Measurements from ENCODE around the gene MSI2. TPM values are rescaled to one million over a fixed set of nuclear protein-coding genes. Genes with fewer than 3 reads are reported as not detected.

Gene MSI2
- total RNA-seq, 1 experiment from 2014 or later: 174 TPM

- no peak for TF ChIP-seq CTCF (IDR thresholded peaks at IDR 0.05; ENCODE audit: insufficient read depth in 1 of 2, low read depth in 1 of 2, low read length in 1 of 2, severe bottlenecking in 1 of 2, unreplicated experiment in 1 of 2)
- H3K4me1 Mint-ChIP-seq (ENCODE audit: low read depth, unreplicated experiment): no peaks in the 10 kb centered on the region
- Histone ChIP-seq H3K4me1 (no peaks in the 10 kb centered on the region), H3K4me3 (ENCODE audit: low read depth, low read length) (no peak overlapping the region), H3K9me3 (peaks cover 6% of the 10 kb centered on the region; the same call in 1 of the 2 replicates), H3K27me3 (replicated peaks; ENCODE audit: control insufficient read depth, insufficient read depth, low read length) (0 out of 2 replicates have a peak, but pooled peaks cover 2% of the 10 kb centered on the region), H3K36me3 (ENCODE audit: control insufficient read depth, insufficient read depth, low read length) (no peaks in the 10 kb centered on the region)
- intact Hi-C loops (cut with micrococcal nuclease; ENCODE audit: unreplicated experiment): no loop called here
- no peak overlapping the region for H3K4me3 Mint-ChIP-seq (ENCODE audit: unreplicated experiment)
- H3K9me3 Mint-ChIP-seq (ENCODE audit: unreplicated experiment): no peaks in the 10 kb centered on the region
- no peak overlapping the region for H3K27ac Mint-ChIP-seq (ENCODE audit: unreplicated experiment)
- H3K36me3 Mint-ChIP-seq (ENCODE audit: insufficient read depth, unreplicated experiment): no peaks in the 10 kb centered on the region
- CTCF ChIA-PET: no interaction called here
- peaks cover 36% of the 10 kb centered on the region for H3K27me3 Mint-ChIP-seq (ENCODE audit: insufficient read depth, unreplicated experiment)
- no peak for DNase-seq
- POLR2A ChIA-PET: no interaction called here
- no TSS peak for BruUV-seq (replicated peaks)
Measured at GRCh38 chr17:57714665-57715180, 458.4 kb downstream of the MSI2 start.

GRCh38 chr17:57715981-57716380 is 459.7 kb downstream of the MSI2 start:
- Mint-ChIP-seq H3K36me3 (ENCODE audit: insufficient read depth, unreplicated experiment) (no peaks in the 10 kb centered on the region), H3K4me3 (ENCODE audit: unreplicated experiment) (no peak overlapping the region), H3K9me3 (ENCODE audit: unreplicated experiment) (no peaks in the 10 kb centered on the region), H3K27ac (ENCODE audit: unreplicated experiment) (no peak overlapping the region), H3K4me1 (ENCODE audit: low read depth, unreplicated experiment) (no peaks in the 10 kb centered on the region), H3K27me3 (ENCODE audit: insufficient read depth, unreplicated experiment) (peaks cover 35% of the 10 kb centered on the region)
- Histone ChIP-seq H3K27me3 (replicated peaks; ENCODE audit: control insufficient read depth, insufficient read depth, low read length) (0 out of 2 replicates have a peak, but pooled peaks cover 2% of the 10 kb centered on the region), H3K4me1 (no peaks in the 10 kb centered on the region), H3K9me3 (peaks cover 6% of the 10 kb centered on the region; the same call in 1 of the 2 replicates), H3K4me3 (ENCODE audit: low read depth, low read length) (no peak overlapping the region), H3K36me3 (ENCODE audit: control insufficient read depth, insufficient read depth, low read length) (no peaks in the 10 kb centered on the region)
- no peak for TF ChIP-seq CTCF (IDR thresholded peaks at IDR 0.05; ENCODE audit: insufficient read depth in 1 of 2, low read depth in 1 of 2, low read length in 1 of 2, severe bottlenecking in 1 of 2, unreplicated experiment in 1 of 2)
- POLR2A ChIA-PET: no interaction called here
- no TSS peak for BruUV-seq (replicated peaks)
- DNase-seq: no peak
- intact Hi-C loops (cut with micrococcal nuclease; ENCODE audit: unreplicated experiment): no loop called here
- CTCF ChIA-PET: no interaction called here

- H3K9me3 ChIP-seq: no peaks in the 10 kb centered on the region
- intact Hi-C loops (cut with micrococcal nuclease; ENCODE audit: unreplicated experiment): no loop called here
- 0 out of 2 replicates have a peak, but pooled peaks cover 2% of the 10 kb centered on the region for H3K27me3 ChIP-seq (replicated peaks; ENCODE audit: control insufficient read depth, insufficient read depth, low read length)
- no peak overlapping the region for H3K27ac Mint-ChIP-seq (ENCODE audit: unreplicated experiment)
- CTCF ChIA-PET: no interaction called here
- POLR2A ChIA-PET: no interaction called here
- peaks cover 22% of the 10 kb centered on the region for H3K27me3 Mint-ChIP-seq (ENCODE audit: insufficient read depth, unreplicated experiment)
- no peaks in the 10 kb centered on the region for H3K4me1 ChIP-seq
- no peaks in the 10 kb centered on the region for H3K36me3 ChIP-seq (ENCODE audit: control insufficient read depth, insufficient read depth, low read length)
- H3K4me3 Mint-ChIP-seq (ENCODE audit: unreplicated experiment): no peak overlapping the region
- no TSS peak for BruUV-seq (replicated peaks)
- H3K4me3 ChIP-seq (ENCODE audit: low read depth, low read length): no peak overlapping the region
- no peaks in the 10 kb centered on the region for H3K4me1 Mint-ChIP-seq (ENCODE audit: low read depth, unreplicated experiment)
- TF ChIP-seq CTCF (IDR thresholded peaks at IDR 0.05; ENCODE audit: insufficient read depth in 1 of 2, low read depth in 1 of 2, low read length in 1 of 2, severe bottlenecking in 1 of 2, unreplicated experiment in 1 of 2): no peak
- no peak for DNase-seq
- no peaks in the 10 kb centered on the region for H3K36me3 Mint-ChIP-seq (ENCODE audit: insufficient read depth, unreplicated experiment)
- no peaks in the 10 kb centered on the region for H3K9me3 Mint-ChIP-seq (ENCODE audit: unreplicated experiment)
Measured at GRCh38 chr17:57718878-57719277, 462.6 kb downstream of the MSI2 start.
